ENCODE measurements around the gene TRDN.

- TF ChIP-seq POLR2AphosphoS5 (IDR thresholded peaks at IDR 0.05; ENCODE audit: borderline replicate concordance, low read depth, low read length) (no peak), EZH2 (IDR thresholded peaks at IDR 0.05) (no peak), FOXP2 (optimal IDR thresholded peaks at IDR 0.05; ENCODE audit: control extremely low read depth, extremely low read length, insufficient read depth) (no peak)
Observed at GRCh38 chr6:123658848-123659247, 22.1 kb upstream of the TRDN start.

Data from SK-N-MC (cell line).